B cell (primary cell): ENCODE measurements around the gene TRIP13. TPM values are rescaled to one million over a fixed set of nuclear protein-coding genes. Genes with fewer than 3 reads are reported as not detected.

Source experiments
- ATAC-seq: fragments of 200-7000 bp; cut with Tn5 transposase; one replicate; pipeline ENCODE4 v1.10.0; 2021; ENCODE audit warnings: low read depth, mild to moderate bottlenecking, moderate number of reproducible peaks, moderate library complexity
- CTCF ChIA-PET: fragments of 350-600 bp; sonication (Branson Sonifier 250); formaldehyde crosslinking; loops from one replicate; lab custom pipeline; 2021; ENCODE audit warnings: antibody characterized with exemption, inconsistent platforms; lab: Charles Lee
- POLR2A ChIA-PET: fragments of 350-600 bp; sonication (Branson Sonifier 250); formaldehyde crosslinking; loops from one replicate; lab custom pipeline; 2021; ENCODE audit warnings: antibody characterized with exemption; lab: Charles Lee
- DNase-seq: peaks from one replicate; pipeline ENCODE4 v3.0.0; 2013
- H2AFZ ChIP-seq: 2 replicates; pipeline ENCODE4 v1.6.1; 2012; ENCODE audit warnings: mild to moderate bottlenecking, low read depth, low read length; ENCODE audit not compliant: insufficient read depth, poor library complexity, severe bottlenecking
- H3K27ac ChIP-seq, 2 donors: 1 replicate in 1 of 2; 2 replicates in 1 of 2; pipeline ENCODE4 v1.5.1; 2012 to 2013; ENCODE audit warnings: low read length in 2 of 2, mild to moderate bottlenecking in 2 of 2, moderate library complexity in 1 of 2
- H3K27me3 ChIP-seq, 4 experiments: fragments of 200-600 bp in 1 of 4; sonication (generic) in 1 of 4; replicated peaks in 1 of 4; 1 replicate in 2 of 4; 2 replicates in 2 of 4; pipeline versions ENCODE4 v1.6.1 to v1.7.0; 2013 to 2016; ENCODE audit warnings: low read length in 3 of 4, mild to moderate bottlenecking in 2 of 4, mixed read lengths in 1 of 4, moderate library complexity in 1 of 4; ENCODE audit not compliant: insufficient read depth in 4 of 4, control insufficient read depth in 3 of 4; ENCODE audit errors: control extremely low read depth in 1 of 4
- H3K36me3 ChIP-seq, 2 experiments: replicated peaks in 1 of 2; 1 replicate in 1 of 2; 2 replicates in 1 of 2; pipeline versions ENCODE4 v1.6.1 to v1.7.1; 2013; ENCODE audit warnings: low read length in 1 of 2; ENCODE audit not compliant: insufficient read depth in 2 of 2, control insufficient read depth in 1 of 2; ENCODE audit errors: control extremely low read depth in 1 of 2, extremely low read depth in 1 of 2
- H3K4me1 ChIP-seq, 2 donors: fragments of 200-600 bp in 1 of 2; sonication (generic) in 1 of 2; 1 replicate in 1 of 2; 2 replicates in 1 of 2; pipeline versions ENCODE4 v1.5.1 to v1.6.1; 2013 to 2017; ENCODE audit warnings: low read length in 2 of 2; ENCODE audit not compliant: control insufficient read depth in 2 of 2, insufficient read depth in 2 of 2
- H3K4me2 ChIP-seq: replicated peaks from 2 replicates; pipeline ENCODE3; 2012; ENCODE audit warnings: mild to moderate bottlenecking, low read depth, low read length; ENCODE audit not compliant: poor library complexity, severe bottlenecking
- H3K4me3 ChIP-seq, 5 experiments: fragments of 200-600 bp in 1 of 5; sonication (generic) in 1 of 5; 1 replicate in 3 of 5; 2 replicates in 2 of 5; pipeline versions ENCODE4 v1.5.1 to v1.7.0; 2011 to 2016; ENCODE audit warnings: low read length in 4 of 5, mild to moderate bottlenecking in 4 of 5, low read depth in 2 of 5, control low read depth in 1 of 5, moderate library complexity in 1 of 5; ENCODE audit not compliant: insufficient read depth in 1 of 5; ENCODE audit errors: control extremely low read depth in 1 of 5, extremely low read depth in 1 of 5
- H3K79me2 ChIP-seq: fragments of 200-600 bp; sonication (generic); one replicate; pipeline ENCODE4 v1.6.0; 2016; ENCODE audit warnings: low read length; ENCODE audit not compliant: control insufficient read depth, insufficient read depth
- H3K9ac ChIP-seq: fragments of 200-600 bp; sonication (generic); 2 replicates; pipeline ENCODE4 v1.6.1; 2017; ENCODE audit warnings: mild to moderate bottlenecking, low read length, moderate library complexity
- H3K9me3 ChIP-seq, 3 donors: one replicate each; pipeline versions ENCODE4 v1.6.1 to v1.7.1; 2013; ENCODE audit warnings: low read length in 2 of 3; ENCODE audit not compliant: control insufficient read depth in 2 of 3, insufficient read depth in 1 of 3; ENCODE audit errors: control extremely low read depth in 1 of 3
- H4K20me1 ChIP-seq: 2 replicates; pipeline ENCODE4 v1.6.0; 2012; ENCODE audit warnings: mild to moderate bottlenecking, low read length; ENCODE audit not compliant: insufficient read depth, control insufficient read depth, poor library complexity, severe bottlenecking
- H3K27ac Mint-ChIP-seq: one replicate; pipeline ENCODE4 v1.8.0; 2021; ENCODE audit warnings: mixed read lengths
- H3K27me3 Mint-ChIP-seq: one replicate; pipeline ENCODE4 v1.8.0; 2021; ENCODE audit warnings: mixed read lengths
- H3K4me1 Mint-ChIP-seq: one replicate; pipeline ENCODE4 v1.8.0; 2021; ENCODE audit warnings: mixed read lengths
- H3K4me3 Mint-ChIP-seq: one replicate; pipeline ENCODE4 v1.8.0; 2021; ENCODE audit warnings: mixed read lengths
- H3K9me3 Mint-ChIP-seq: one replicate; pipeline ENCODE4 v1.8.0; 2022; ENCODE audit warnings: mixed read lengths; ENCODE audit not compliant: insufficient read depth
- CTCF ChIP-seq: fragments of 200-600 bp; IDR thresholded peaks from one replicate; pipeline ENCODE4 v1.8.0; 2022; ENCODE audit warnings: antibody characterized with exemption, mild to moderate bottlenecking
- EZH2 ChIP-seq: IDR thresholded peaks from 2 replicates; pipeline ENCODE4 v1.6.1; 2012; ENCODE audit warnings: borderline replicate concordance, low read depth, mild to moderate bottlenecking, moderate library complexity, low read length; ENCODE audit not compliant: insufficient read depth, poor library complexity, severe bottlenecking
- WGBS: methylation state at CpG from one replicate; pipeline ENCODE4 v1.1.5; 2013; ENCODE audit warnings: missing lambda C conversion rate; ENCODE audit not compliant: insufficient coverage; 5-methylcytosine and 5-hydroxymethylcytosine counted together
- intact Hi-C: fragments of 100-400 bp; cut with micrococcal nuclease; formaldehyde crosslinking; loops from one replicate; pipeline ENCODE4 v1.10.0; 2022
- polyA plus RNA-seq: library from polyadenylated mRNA; depleted of rRNA; stranded (reverse); fragments of >200 nt; gene quantifications from 2 replicates; pipeline ENCODE4 v1.2.3, GENCODE V29; 2012
- total RNA-seq, 2 donors: library from RNA; stranded (reverse); fragments of 120-200 nt in 1 of 2; gene quantifications; 1 replicate in 1 of 2; 2 replicates in 1 of 2; pipeline versions ENCODE4 v1.2.3 to v1.2.4, GENCODE V29; 2013 to 2022

Gene TRIP13
- total and polyA plus RNA-seq, 2 donors (not counting 1 experiment from before 2014, with no cell fraction given) = 0.63 to 1.1 TPM

DNA sequence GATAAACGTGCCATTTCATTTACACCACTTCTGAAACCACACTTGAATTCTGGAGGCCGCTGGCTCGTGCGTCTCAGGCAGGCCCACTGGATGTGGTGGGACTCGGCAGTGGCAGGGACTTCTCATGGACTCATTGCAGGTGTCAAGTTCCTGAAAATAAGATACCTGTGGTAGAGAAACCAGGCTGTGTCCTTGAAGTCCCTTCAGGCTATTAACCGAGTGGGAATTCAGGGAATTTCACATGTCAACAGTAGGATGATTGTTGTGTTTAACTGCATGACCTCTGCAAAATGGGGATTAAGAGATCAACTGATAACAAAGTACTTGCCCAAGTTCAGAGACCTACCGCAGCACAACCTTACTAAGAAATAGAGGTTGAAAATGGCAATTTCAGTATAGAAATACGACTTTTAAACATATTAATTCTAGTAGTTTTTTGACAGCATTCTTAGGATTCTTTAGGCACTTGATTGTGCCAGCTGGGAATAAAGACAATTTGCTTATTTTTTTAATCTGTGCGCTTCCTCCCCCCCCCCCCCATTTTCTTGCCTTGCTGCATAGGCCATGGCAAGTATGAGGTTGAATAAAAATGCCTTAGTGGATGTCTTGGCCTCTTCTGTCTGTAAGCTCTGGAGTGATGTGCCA is 26.8 kb downstream of the TRIP13 start:
- no peaks in the 10 kb centered on the region for H3K4me1 Mint-ChIP-seq
- no peaks in the 10 kb centered on the region for H3K9me3 Mint-ChIP-seq
- TF ChIP-seq CTCF (no peak), EZH2 (no peak)
- ChIA-PET POLR2A (no interaction called here), CTCF (interaction anchor here (0.6 to 1.6 kb wide), 2 partner anchors 59 to 221 kb away, joined by 4 to 6 read pairs; no protein-coding TSS in a partner anchor)
- H3K4me3 Mint-ChIP-seq = no peak overlapping the region
- no peaks in the 10 kb centered on the region for H4K20me1 ChIP-seq
- H3K9ac ChIP-seq = no peak overlapping the region
- intact Hi-C loops = no loop called here
- H3K9me3 ChIP-seq = peaks cover 0 to 7% (median 0%) of the 10 kb centered on the region in 3 donors
- H3K4me3 ChIP-seq = no peak overlapping the region
- H3K36me3 ChIP-seq = no peaks in the 10 kb centered on the region
- 96% methylated on average over 5 of the region's 9 CpGs for WGBS
- no peaks in the 10 kb centered on the region for H3K27me3 Mint-ChIP-seq
- H2AFZ ChIP-seq = no peak overlapping the region
- no peaks in the 10 kb centered on the region for H3K79me2 ChIP-seq
- H3K4me1 ChIP-seq = no peaks in the 10 kb centered on the region
- ATAC-seq (no peak), DNase-seq (no peak)
- H3K27ac Mint-ChIP-seq = no peak overlapping the region
- H3K27me3 ChIP-seq = no peaks in the 10 kb centered on the region
- H3K4me2 ChIP-seq = no peak overlapping the region
- H3K27ac ChIP-seq = no peak overlapping the region

- no peak overlapping the region for H3K9ac ChIP-seq
- H4K20me1 ChIP-seq = no peaks in the 10 kb centered on the region
- POLR2A ChIA-PET = interaction anchor here (0.6 kb wide), 1 partner anchor 192 kb away, joined by 3 read pairs; no protein-coding TSS in a partner anchor
- H3K4me1 ChIP-seq = no peaks in the 10 kb centered on the region
- CTCF ChIA-PET = interaction anchor here (0.6 to 1.6 kb wide), 2 partner anchors 59 to 220 kb away, joined by 4 to 6 read pairs; no protein-coding TSS in a partner anchor
- ATAC-seq (no peak), DNase-seq (no peak)
- TF ChIP-seq CTCF (no peak), EZH2 (no peak)
- no peak overlapping the region for H3K4me3 Mint-ChIP-seq
- H3K79me2 ChIP-seq = no peaks in the 10 kb centered on the region
- H3K36me3 ChIP-seq = no peaks in the 10 kb centered on the region
- no peak overlapping the region for H2AFZ ChIP-seq
- peaks cover 0 to 7% (median 0%) of the 10 kb centered on the region in 3 donors for H3K9me3 ChIP-seq
- H3K27me3 ChIP-seq = no peaks in the 10 kb centered on the region
- H3K27ac ChIP-seq = no peak overlapping the region
- no peaks in the 10 kb centered on the region for H3K4me1 Mint-ChIP-seq
- no peak overlapping the region for H3K4me2 ChIP-seq
- 93% methylated on average over 5 of the region's 7 CpGs for WGBS
- H3K4me3 ChIP-seq = no peak overlapping the region
- no peaks in the 10 kb centered on the region for H3K9me3 Mint-ChIP-seq
- H3K27ac Mint-ChIP-seq = no peak overlapping the region
- H3K27me3 Mint-ChIP-seq = peaks cover 6% of the 10 kb centered on the region
- intact Hi-C loops = no loop called here
These were observed 27.6 kb downstream of the TRIP13 start for GRCh38 chr5:920321-920720.
